Measurements from ENCODE around the gene KRTAP10-6. TPM values are rescaled to one million over a fixed set of nuclear protein-coding genes. Genes with fewer than 3 reads are reported as not detected.
"Not testable (repeated sequence)": the region's sequence is repeated elsewhere in the genome, so short reads cannot be mapped to it uniquely, and the experiment has no call there.

Gene KRTAP10-6
- total and polyA plus RNA-seq, 4 experiments from 2014 or later, result not detected

DNA sequence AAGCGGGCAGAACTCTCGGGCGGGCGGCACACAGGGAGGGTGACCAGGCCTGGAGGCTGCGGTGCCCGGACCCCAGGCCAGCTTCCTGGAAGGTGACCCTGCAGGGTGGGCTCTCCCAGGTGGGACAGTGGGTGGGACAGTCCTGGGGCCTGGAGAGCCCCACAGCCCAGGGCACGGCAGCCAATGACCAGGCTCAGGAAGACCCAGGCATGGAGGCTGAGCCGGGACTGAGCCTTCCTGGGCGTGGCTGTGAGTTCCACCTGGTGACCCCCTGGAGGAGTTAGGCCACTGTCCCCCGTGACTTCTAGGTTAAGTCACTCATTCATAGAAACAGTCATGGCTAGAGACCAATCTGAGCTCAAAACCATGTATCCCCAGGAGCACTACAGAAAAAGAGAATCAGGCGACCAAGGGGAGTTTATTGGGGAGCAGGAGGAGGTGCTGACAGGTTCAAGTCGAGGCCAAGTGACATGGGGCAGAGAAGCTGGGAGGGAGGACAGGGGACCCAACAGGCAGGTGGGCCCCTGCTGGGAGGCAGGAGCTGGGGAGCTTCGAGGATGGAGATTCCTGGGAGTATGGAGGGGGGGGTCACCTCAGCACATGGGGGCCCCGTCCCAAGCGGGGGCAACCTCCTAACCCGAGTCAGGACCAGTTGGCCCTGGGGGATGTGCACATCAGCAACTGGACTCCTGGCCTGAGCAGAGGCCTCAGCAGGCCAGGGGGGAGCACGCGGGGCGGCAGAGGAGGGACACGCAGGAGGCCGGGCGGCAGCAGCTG lies 13.1 kb downstream of the KRTAP10-6 start:
- intact Hi-C loops (cut with micrococcal nuclease), result no loop called here
- H3K9me3 Mint-ChIP-seq, result peaks cover 0 to 43% (median 38%) of the 10 kb centered on the region in 8 donors
- H3K9me3 ChIP-seq (ENCODE audit: control insufficient read depth in 1 of 2, low read length in 2 of 2), result peaks cover 0 to 4% of the 10 kb centered on the region in 2 donors
- H3K27ac ChIP-seq (ENCODE audit: low read depth, low read length), result no peak overlapping the region
- peaks cover 4% of the 10 kb centered on the region for H3K4me1 ChIP-seq (ENCODE audit: insufficient read depth, low read length)
- no peaks in the 10 kb centered on the region for H3K27me3 ChIP-seq (ENCODE audit: insufficient read depth, low read length)
- POLR2A ChIA-PET (ENCODE audit: partially characterized antibody), result no interaction called here
- CTCF ChIA-PET (ENCODE audit: partially characterized antibody), result no interaction called here
- H3K36me3 ChIP-seq (ENCODE audit: insufficient read depth, low read length), result no peaks in the 10 kb centered on the region
- peaks cover 10 to 26% (median 15%) of the 10 kb centered on the region in 4 donors for H3K4me1 Mint-ChIP-seq
- peaks cover 0 to 4% of the 10 kb centered on the region in 2 donors for H3K36me3 Mint-ChIP-seq
- no peak for DNase-seq
- peak overlapping the region in 1 of 7 donors; percentile 68 for H3K27ac Mint-ChIP-seq
- H3K4me3 ChIP-seq (ENCODE audit: low read length in 2 of 2), result no peak overlapping the region
- H3K4me3 Mint-ChIP-seq, result no peak overlapping the region
- H3K27me3 Mint-ChIP-seq, result peaks cover 2 to 3% of the 10 kb centered on the region in 2 donors

DNA sequence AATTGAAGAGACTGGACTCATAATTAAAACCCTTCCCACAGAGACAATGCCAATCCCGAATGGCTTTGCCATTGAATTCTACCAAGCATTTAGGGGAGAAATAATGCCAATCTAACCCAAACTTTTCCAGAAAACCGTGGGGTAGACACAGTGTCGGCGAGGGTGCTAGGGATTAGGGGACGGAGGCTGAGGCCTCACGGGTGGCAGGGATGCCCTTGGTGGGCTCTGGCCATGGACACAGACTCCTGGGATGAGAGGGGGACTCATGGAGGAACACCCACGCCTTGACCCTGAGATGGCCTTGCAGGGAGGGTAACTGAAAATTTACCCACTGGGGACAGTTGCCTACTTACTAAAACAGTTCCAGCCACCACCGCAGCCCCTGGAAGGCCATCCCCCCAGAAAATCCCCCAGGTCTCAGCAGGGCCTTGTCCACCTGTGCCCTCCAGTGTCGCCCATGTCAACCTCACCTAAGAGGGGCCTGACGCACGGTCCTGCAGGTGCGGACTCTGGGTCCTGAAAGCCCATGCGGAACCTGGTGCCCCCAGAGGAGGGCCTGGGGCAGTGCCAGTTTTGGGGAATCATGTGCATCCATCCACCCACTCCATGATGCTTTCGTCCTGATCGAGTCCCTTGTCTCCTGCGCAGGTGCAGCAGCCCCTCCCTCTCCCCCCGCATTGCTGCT lies 13.8 kb downstream of the KRTAP10-6 start:
- POLR2A ChIA-PET (ENCODE audit: partially characterized antibody), result no interaction called here

DNA sequence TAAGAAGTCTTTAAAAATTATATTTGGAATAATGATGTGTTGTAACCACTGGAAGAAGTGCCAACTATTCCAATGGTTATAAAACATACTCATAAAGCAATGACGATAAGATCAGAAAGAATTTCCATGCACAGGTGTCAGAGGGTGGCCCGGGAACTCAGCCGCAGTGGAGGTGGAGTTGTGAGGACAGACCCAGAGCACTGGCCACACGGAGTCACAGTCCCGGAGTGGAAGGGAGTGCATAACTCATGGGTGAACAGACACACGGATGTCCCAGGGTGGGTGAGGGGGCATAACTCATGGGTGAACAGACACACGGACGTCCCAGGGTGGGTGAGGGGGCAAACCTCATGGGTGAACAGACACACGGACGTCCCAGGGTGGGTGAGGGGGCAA lies 16.3 kb downstream of the KRTAP10-6 start:
- POLR2A ChIA-PET (ENCODE audit: partially characterized antibody), result no interaction called here
- Mint-ChIP-seq H3K4me3 (no peak overlapping the region), H3K27me3 (peaks cover 2 to 6% of the 10 kb centered on the region in 2 donors), H3K36me3 (peaks cover 0 to 4% of the 10 kb centered on the region in 2 donors), H3K27ac (no peak overlapping the region), H3K9me3 (peaks cover 0 to 36% (median 27%) of the 10 kb centered on the region in 8 donors), H3K4me1 (peaks cover 0 to 10% (median 5%) of the 10 kb centered on the region in 4 donors)
- Histone ChIP-seq H3K36me3 (ENCODE audit: insufficient read depth, low read length) (no peaks in the 10 kb centered on the region), H3K27me3 (ENCODE audit: insufficient read depth, low read length) (no peaks in the 10 kb centered on the region), H3K4me3 (ENCODE audit: low read length in 2 of 2) (no peak overlapping the region), H3K4me1 (ENCODE audit: insufficient read depth, low read length) (no peaks in the 10 kb centered on the region), H3K27ac (ENCODE audit: low read depth, low read length) (no peak overlapping the region), H3K9me3 (ENCODE audit: control insufficient read depth in 1 of 2, low read length in 2 of 2) (no peaks in the 10 kb centered on the region)
- DNase-seq, result no peak
- CTCF ChIA-PET (ENCODE audit: partially characterized antibody), result interaction anchor here (3.2 kb wide), 1 partner anchor 167 kb away, joined by 7 read pairs; no protein-coding TSS in a partner anchor
- intact Hi-C loops (cut with micrococcal nuclease), result no loop called here

More for the DNA sequence above, 13.8 kb downstream of the KRTAP10-6 start:
- intact Hi-C loops (cut with micrococcal nuclease), result no loop called here
- H3K9me3 ChIP-seq (ENCODE audit: control insufficient read depth in 1 of 2, low read length in 2 of 2), result peaks cover 0 to 4% of the 10 kb centered on the region in 2 donors
- no peaks in the 10 kb centered on the region for H3K4me1 ChIP-seq (ENCODE audit: insufficient read depth, low read length)
- no peaks in the 10 kb centered on the region for H3K27me3 ChIP-seq (ENCODE audit: insufficient read depth, low read length)
- peaks cover 0 to 4% of the 10 kb centered on the region in 2 donors for H3K36me3 Mint-ChIP-seq
- no peak for DNase-seq
- H3K9me3 Mint-ChIP-seq, result peaks cover 0 to 43% (median 38%) of the 10 kb centered on the region in 8 donors
- H3K4me1 Mint-ChIP-seq, result peaks cover 3 to 20% (median 8%) of the 10 kb centered on the region in 4 donors
- H3K27ac Mint-ChIP-seq, result peak overlapping the region in 1 of 7 donors; percentile 3
- H3K4me3 Mint-ChIP-seq, result no peak overlapping the region
- no peak overlapping the region for H3K27ac ChIP-seq (ENCODE audit: low read depth, low read length)
- peaks cover 2 to 3% of the 10 kb centered on the region in 2 donors for H3K27me3 Mint-ChIP-seq
- H3K36me3 ChIP-seq (ENCODE audit: insufficient read depth, low read length), result no peaks in the 10 kb centered on the region
- CTCF ChIA-PET (ENCODE audit: partially characterized antibody), result no interaction called here
- no peak overlapping the region for H3K4me3 ChIP-seq (ENCODE audit: low read length in 2 of 2)

DNA sequence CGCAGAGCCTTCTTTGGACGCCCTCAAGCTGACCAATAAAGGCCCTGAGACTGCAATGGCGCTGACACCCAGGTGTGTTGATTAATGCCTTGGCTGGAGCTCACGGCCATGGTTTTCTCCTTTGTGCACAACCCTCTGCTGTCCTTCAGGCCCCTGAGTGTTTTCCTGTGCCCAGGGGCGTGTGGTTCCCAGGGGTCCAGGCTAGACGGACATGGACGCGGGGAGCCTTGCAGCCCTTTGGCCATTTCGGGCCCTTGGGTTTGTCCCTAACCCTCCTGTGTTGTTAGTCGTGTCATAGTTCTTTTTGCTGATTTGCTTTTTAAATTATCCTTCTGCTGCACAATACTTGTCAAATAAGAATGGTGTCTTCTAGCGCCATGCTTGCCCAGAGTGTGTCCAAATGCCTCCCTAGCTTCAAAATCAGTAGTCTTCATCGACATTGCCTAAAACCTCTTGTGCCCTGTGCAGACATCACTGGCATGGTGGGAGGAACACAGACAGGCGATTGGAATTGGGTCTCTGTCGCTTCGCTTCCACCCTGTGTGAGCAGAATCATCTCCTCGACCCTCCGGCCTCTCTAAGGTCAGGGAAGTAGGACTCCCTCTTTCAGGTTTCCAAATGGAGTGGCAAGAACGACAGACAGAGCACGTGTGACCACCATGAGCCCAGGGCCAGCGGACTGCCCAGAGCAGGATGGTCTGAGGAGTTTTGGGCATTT lies 16.8 kb downstream of the KRTAP10-6 start:
- ChIA-PET CTCF (ENCODE audit: partially characterized antibody) (interaction anchor here (1.1 to 3.2 kb wide), 2 partner anchors 165 to 167 kb away, joined by 3 to 7 read pairs; no protein-coding TSS in a partner anchor), POLR2A (ENCODE audit: partially characterized antibody) (no interaction called here)
- no peaks in the 10 kb centered on the region for H3K9me3 ChIP-seq (ENCODE audit: control insufficient read depth in 1 of 2, low read length in 2 of 2)
- Mint-ChIP-seq H3K9me3 (peaks cover 0 to 32% (median 23%) of the 10 kb centered on the region in 8 donors), H3K4me3 (no peak overlapping the region), H3K27ac (peak overlapping the region in 2 of 7 donors; percentile 4 to 36), H3K27me3 (peaks cover 2 to 7% of the 10 kb centered on the region in 2 donors), H3K36me3 (peaks cover 0 to 4% of the 10 kb centered on the region in 2 donors), H3K4me1 (peaks cover 0 to 10% (median 5%) of the 10 kb centered on the region in 4 donors)
- H3K27ac ChIP-seq (ENCODE audit: low read depth, low read length), result no peak overlapping the region
- H3K27me3 ChIP-seq (ENCODE audit: insufficient read depth, low read length), result no peaks in the 10 kb centered on the region
- no peak overlapping the region for H3K4me3 ChIP-seq (ENCODE audit: low read length in 2 of 2)
- DNase-seq, result no peak
- intact Hi-C loops (cut with micrococcal nuclease), result no loop called here
- H3K4me1 ChIP-seq (ENCODE audit: insufficient read depth, low read length), result no peaks in the 10 kb centered on the region
- H3K36me3 ChIP-seq (ENCODE audit: insufficient read depth, low read length), result no peaks in the 10 kb centered on the region

- Histone ChIP-seq H3K4me3 (ENCODE audit: low read length in 2 of 2) (no peak overlapping the region), H3K4me1 (ENCODE audit: insufficient read depth, low read length) (no peaks in the 10 kb centered on the region), H3K9me3 (ENCODE audit: control insufficient read depth in 1 of 2, low read length in 2 of 2) (no peaks in the 10 kb centered on the region), H3K27ac (ENCODE audit: low read depth, low read length) (no peak overlapping the region), H3K36me3 (ENCODE audit: insufficient read depth, low read length) (no peaks in the 10 kb centered on the region), H3K27me3 (ENCODE audit: insufficient read depth, low read length) (no peaks in the 10 kb centered on the region)
- Mint-ChIP-seq H3K9me3 (peaks cover 0 to 27% (median 18%) of the 10 kb centered on the region in 8 donors), H3K27ac (peak overlapping the region in 2 of 7 donors; percentile 23 to 29), H3K4me3 (no peak overlapping the region), H3K36me3 (peaks cover 0 to 4% of the 10 kb centered on the region in 2 donors), H3K27me3 (peaks cover 2 to 7% of the 10 kb centered on the region in 2 donors), H3K4me1 (peaks cover 0 to 10% (median 4%) of the 10 kb centered on the region in 4 donors)
- ChIA-PET CTCF (ENCODE audit: partially characterized antibody) (interaction anchor here (1.1 to 3.2 kb wide), 2 partner anchors 166 to 168 kb away, joined by 3 to 7 read pairs; no protein-coding TSS in a partner anchor), POLR2A (ENCODE audit: partially characterized antibody) (no interaction called here)
- intact Hi-C loops (cut with micrococcal nuclease), result no loop called here
- no peak for DNase-seq
These were observed 17.6 kb downstream of the KRTAP10-6 start for GRCh38 chr21:44574457-44575306.

DNA sequence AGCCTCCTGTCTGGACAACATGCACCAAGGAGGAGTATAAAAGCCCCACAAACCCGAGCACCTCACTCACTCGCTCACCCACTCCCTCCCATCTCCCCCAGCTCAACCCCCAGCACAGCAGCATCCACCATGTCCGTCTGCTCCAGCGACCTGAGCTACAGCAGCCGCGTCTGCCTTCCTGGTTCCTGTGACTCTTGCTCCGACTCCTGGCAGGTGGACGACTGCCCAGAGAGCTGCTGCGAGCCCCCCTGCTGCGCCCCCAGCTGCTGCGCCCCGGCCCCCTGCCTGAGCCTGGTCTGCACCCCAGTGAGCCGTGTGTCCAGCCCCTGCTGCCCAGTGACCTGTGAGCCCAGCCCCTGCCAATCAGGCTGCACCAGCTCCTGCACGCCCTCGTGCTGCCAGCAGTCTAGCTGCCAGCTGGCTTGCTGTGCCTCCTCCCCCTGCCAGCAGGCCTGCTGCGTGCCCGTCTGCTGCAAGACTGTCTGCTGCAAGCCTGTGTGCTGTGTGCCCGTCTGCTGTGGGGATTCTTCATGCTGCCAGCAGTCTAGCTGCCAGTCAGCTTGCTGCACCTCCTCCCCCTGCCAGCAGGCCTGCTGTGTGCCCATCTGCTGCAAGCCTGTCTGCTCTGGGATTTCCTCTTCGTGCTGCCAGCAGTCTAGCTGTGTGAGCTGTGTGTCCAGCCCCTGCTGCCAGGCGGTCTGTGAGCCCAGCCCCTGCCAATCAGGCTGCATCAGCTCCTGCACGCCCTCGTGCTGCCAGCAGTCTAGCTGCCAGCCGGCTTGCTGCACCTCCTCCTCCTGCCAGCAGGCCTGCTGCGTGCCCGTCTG lies 18.5 kb downstream of the KRTAP10-6 start, which contains the start of gene KRTAP10-4:
Gene KRTAP10-4, plus strand, starts transcription at position 100 of the 827 bp plus-strand sequence. Its CDS starts 30 bp downstream, at position 130.
- H3K36me3 ChIP-seq (ENCODE audit: insufficient read depth, low read length); H3K9me3 ChIP-seq (ENCODE audit: control insufficient read depth in 1 of 2, low read length in 2 of 2); H3K27me3 Mint-ChIP-seq; H3K27ac ChIP-seq (ENCODE audit: low read depth, low read length); POLR2A ChIA-PET (ENCODE audit: partially characterized antibody); H3K4me1 ChIP-seq (ENCODE audit: insufficient read depth, low read length); intact Hi-C loops (cut with micrococcal nuclease); H3K36me3 Mint-ChIP-seq; DNase-seq; H3K4me1 Mint-ChIP-seq; H3K4me3 ChIP-seq (ENCODE audit: low read length in 2 of 2); H3K27me3 ChIP-seq (ENCODE audit: insufficient read depth, low read length): not testable (repeated sequence)
- peak within 1 kb of the TSS in 1 of 8 donors; percentile 27 for H3K4me3 Mint-ChIP-seq
- peak within 1 kb of the TSS in 3 of 7 donors; percentile 18 to 57 (median 21) for H3K27ac Mint-ChIP-seq
- CTCF ChIA-PET (ENCODE audit: partially characterized antibody), result interaction anchor here (3.2 kb wide), 1 partner anchor 169 kb away, joined by 7 read pairs; no protein-coding TSS in a partner anchor
- peaks cover 0 to 24% (median 18%) of the 10 kb centered on the region in 8 donors for H3K9me3 Mint-ChIP-seq
